EL (cell line): Measurements from ENCODE around the gene GYPC.
A peak's percentile ranks its signal among the peaks of the same experiment; 100 is the strongest.
"Not testable (repeated sequence)": the region's sequence is repeated elsewhere in the genome, so short reads cannot be mapped to it uniquely, and the experiment has no call there.

ENCODE experiments used
- DNase-seq: peaks from one replicate; pipeline ENCODE4 v3.0.0-alpha.2; 2016

GYPC gene

GRCh38 chr2:126703311-126703710 is 47.4 kb downstream of the GYPC start:
- DNase-seq: no peak

- peak; percentile 27 for DNase-seq
Observed at GRCh38 chr2:126704434-126705160, 48.6 kb downstream of the GYPC start.

DNA sequence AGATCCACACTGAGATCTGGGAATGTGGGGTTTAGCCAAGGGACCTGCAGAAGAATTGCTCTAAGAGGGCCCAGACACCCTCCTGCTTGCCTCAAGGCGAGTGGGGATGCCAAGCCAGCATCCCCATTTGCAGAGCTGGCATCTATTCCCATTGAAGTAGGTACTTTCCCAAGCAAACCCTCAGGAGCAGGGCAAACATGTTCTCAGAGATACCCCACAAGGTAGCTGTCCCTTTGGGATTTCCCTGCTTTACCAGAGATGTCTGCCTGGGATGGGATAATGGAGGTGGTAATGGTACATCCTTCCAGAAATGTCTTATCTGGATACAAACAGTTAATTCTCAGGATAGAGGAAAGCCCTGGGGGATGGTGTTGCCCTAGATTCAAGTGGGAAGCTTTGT is 51.2 kb downstream of the GYPC start:
- no peak for DNase-seq

DNA sequence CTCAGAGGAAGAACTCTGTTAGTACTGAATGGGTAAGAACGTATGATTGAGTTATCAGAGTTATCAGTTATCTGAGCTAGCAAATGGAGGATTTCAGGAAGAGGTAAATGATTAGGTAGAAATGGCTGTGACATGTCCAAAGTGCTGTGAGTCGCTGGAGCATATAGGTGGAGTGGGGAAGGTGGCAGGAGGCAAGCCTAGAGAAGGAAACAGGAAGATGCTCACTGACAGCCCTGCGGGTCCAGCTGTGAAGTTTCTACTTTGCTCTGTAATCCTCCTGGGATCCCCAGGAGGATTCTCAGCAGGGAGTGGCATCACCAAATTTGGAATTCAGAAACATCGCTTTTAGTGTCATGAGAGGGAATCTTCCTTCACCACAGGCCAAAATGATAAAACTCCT is 52.0 kb downstream of the GYPC start:
- no peak for DNase-seq

- no peak for DNase-seq
Observed at GRCh38 chr2:126714191-126714965, 58.4 kb downstream of the GYPC start.

DNA sequence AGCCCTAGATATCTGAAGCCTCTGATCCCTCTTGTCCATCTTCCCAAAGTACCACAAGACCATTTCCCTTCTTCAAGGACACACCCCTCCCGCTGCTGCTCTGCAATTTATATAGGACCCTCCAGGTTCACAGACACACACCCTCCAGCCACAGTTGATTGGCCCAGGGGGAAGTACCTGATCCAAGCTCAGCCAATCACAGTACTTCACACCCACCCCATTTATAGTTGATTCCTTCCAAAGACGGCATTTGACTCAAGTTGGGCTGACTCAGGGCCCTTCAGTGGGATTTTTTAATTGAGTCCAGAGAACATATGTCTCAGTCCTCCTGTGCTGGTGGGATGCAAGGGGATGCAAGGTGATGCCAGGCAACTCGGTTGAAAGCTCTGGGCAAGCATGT is 59.2 kb downstream of the GYPC start:
- DNase-seq: no peak

DNA sequence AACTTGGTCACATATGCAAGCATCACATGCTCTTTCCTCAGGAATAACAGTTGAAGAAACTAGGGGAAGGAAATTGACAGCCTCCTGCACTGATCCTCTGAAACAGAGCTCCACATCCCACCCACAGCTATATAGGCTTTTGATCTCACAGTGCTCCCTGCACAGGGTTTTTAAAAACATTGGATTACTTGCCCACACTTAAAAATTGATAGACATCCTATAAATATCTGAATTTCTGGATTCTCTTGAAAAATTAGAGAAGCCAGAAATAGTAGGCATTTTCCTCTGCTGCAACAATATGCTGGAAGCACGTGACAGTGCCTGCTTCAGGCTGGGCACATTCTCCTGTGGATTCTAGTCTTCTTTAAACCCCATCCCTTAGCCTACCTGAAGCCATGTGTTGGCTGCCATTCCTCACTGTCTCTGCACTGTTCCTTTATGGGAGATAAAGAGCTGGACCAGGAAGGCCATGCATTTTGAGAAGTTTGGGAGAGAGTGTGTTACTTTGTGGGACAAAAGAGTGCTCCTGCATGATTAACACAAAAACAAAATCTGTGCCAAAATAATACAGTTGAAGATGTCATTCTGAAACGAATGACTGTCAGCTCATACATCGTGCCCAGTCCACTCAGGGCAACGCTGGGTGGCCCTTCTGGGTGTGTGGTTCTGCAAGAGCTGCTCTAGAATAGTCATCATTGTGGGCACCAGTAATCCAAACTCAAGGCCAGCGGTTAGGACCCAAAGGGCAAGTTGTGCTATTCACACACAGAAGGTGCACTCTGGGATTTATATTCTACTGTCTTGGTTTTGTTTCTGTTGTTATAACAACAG is 59.8 kb downstream of the GYPC start:
- DNase-seq: no peak

GRCh38 chr2:126717277-126717676 is 61.3 kb downstream of the GYPC start:
- not testable (repeated sequence) for DNase-seq

GRCh38 chr2:126717928-126718327 is 62.0 kb downstream of the GYPC start:
- no peak for DNase-seq

GRCh38 chr2:126719191-126719832 is 63.4 kb downstream of the GYPC start:
- DNase-seq: no peak

GRCh38 chr2:126719833-126720351 is 63.9 kb downstream of the GYPC start:
- peak; percentile 56 for DNase-seq

- peak; percentile 61 for DNase-seq
Observed at GRCh38 chr2:126720638-126721037, 64.7 kb downstream of the GYPC start.

- no peak for DNase-seq
Observed at GRCh38 chr2:126722081-126722480, 66.1 kb downstream of the GYPC start.

- DNase-seq: no peak
Observed at GRCh38 chr2:126722546-126722945, 66.6 kb downstream of the GYPC start.

- no peak for DNase-seq
Observed at GRCh38 chr2:126723281-126723815, 67.4 kb downstream of the GYPC start.

DNA sequence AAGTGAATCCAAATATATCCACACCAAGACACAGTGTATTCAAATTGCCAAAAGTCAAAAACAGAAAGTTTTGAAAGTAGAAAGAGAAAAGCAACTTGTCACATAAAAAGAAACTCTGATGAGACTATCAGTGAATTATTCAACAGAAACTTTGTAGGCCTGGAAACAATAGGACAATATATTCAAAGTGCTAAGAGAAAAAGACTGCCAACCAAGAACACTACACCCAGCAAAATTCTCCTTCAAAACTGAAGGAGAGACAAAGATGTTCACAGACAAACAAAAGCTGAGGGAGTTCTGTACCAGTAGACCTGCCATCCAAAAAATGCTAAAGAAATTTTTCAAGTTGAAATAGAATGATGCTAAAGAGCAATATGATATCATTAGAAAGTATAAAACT is 69.6 kb downstream of the GYPC start:
- DNase-seq: no peak

DNA sequence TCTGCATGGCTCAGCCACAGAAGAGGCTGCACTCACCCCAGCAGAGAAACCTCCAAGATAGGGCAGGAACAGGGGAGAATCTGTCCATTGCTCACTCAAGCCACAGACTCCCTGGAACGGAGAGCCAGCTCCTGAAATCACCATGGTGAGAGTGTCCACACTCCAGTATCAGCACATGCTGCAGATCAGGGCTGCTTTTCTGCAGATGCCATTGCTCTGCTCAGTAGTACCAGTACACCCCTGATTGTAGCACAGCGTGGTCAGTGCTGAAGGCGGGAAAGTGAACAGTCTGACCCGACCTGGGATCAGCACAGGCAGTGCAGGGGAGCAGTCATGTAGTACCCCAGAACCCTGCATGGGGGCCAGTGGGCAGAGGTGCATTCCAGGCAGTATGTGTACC is 73.9 kb downstream of the GYPC start:
- no peak for DNase-seq

- no peak for DNase-seq
Observed at GRCh38 chr2:126730655-126731054, 74.7 kb downstream of the GYPC start.

- no peak for DNase-seq
Observed at GRCh38 chr2:126731353-126731752, 75.4 kb downstream of the GYPC start.

DNA sequence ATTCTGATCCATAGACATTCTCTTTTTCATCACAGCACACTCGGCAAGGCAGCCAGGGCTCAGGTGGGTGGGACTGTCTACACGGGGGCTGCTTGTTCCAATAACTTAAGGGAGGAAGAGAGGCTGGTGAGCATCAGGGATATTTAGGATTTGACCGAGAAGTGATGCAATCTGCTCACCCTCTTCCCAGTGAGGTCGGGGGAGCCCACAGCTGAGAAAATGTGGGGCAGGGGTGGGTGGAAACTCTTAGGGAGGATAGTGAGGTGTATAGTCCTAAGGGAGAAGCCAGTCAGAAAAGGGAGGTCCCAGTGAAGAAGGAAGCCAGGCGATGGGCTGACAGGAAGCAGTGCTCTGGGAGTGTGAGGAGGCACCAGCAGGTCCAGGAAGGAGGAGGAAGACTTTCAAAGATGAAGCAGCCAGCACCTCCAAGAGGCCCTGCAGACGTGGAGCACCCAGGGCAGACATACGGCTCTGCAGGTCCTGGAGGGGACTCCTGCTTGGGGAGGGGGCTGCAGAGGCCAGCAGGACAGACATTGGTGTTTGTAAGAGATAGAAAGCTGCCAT is 76.8 kb downstream of the GYPC start:
- no peak for DNase-seq

DNA sequence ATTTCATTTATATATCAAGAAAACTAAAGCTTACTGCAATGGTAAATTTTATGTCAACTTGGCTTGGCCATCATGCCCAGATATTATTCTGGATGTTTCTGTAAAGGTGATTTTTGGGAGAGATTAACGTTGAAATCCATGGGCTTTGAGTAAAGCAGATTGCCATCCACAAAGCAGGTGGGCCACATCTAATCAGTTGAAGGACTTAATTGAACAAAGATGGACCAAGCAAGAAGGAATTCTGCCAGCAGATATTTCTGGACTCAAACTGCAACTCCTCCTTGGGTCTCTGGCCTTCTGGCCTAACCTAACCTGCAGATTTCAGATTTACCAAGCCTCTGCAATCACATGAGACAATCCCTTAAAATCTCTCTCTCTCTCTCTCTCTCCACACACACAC is 77.8 kb downstream of the GYPC start:
- DNase-seq: no peak
